ENCODE data around the gene APOE. TPM values are rescaled to one million over a fixed set of nuclear protein-coding genes. Genes with fewer than 3 reads are reported as not detected.

Gene APOE
- total and polyA plus RNA-seq, 9 of the 15 experiments (the other 6 are each of a cell fraction or from before 2014, with no cell fraction given): 0.14 to 180 (median 58.1) TPM; not detected in 1

DNA sequence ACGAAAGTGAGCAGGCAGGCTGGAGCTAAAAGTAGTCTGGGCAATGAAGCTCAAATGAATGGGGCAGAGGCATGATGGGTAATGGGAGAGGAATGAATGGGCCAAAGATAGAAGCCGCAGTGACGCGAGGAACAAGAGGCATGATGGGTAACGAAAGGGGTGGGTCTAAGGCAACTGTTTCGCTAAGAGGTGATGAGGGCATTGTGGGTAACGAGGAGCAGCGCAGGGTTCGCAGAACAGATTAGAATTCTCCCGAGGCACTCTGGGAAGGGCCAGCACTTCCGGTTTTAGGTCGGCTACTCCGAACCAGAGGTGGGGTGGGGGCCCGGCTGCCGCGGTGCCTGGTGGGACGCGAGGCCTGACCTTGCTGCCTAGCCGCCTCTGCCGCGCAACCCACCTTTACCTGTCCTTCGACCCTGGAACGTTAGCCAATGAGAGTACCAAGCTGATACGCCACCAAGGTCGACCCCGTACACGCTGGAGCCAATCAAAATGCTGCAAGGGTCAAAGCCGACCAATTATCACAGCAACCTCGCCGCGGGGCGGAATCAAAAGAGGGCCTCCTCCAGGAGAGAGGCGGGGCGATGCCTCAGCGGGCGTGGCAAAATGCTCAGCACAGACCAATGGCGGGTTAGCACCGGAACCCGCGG is 15.1 kb upstream of the APOE start (continued):
- TF ChIP-seq ZNF655 (CRISPR knock-in tag; IDR thresholded peaks at IDR 0.05): no peak
- TF ChIP-seq, protein P1, sequence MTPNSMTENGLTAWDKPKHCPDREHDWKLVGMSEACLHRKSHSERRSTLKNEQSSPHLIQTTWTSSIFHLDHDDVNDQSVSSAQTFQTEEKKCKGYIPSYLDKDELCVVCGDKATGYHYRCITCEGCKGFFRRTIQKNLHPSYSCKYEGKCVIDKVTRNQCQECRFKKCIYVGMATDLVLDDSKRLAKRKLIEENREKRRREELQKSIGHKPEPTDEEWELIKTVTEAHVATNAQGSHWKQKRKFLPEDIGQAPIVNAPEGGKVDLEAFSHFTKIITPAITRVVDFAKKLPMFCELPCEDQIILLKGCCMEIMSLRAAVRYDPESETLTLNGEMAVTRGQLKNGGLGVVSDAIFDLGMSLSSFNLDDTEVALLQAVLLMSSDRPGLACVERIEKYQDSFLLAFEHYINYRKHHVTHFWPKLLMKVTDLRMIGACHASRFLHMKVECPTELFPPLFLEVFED (CRISPR knock-in tag; conservative IDR thresholded peaks at IDR 0.05): peak; percentile 90
- TF ChIP-seq POLR3G (IDR thresholded peaks at IDR 0.05; ENCODE audit: extremely low read depth, insufficient read length, insufficient replicate concordance): no peak
- no peak for TF ChIP-seq SMAD3 (CRISPR knock-in tag; conservative IDR thresholded peaks at IDR 0.05)
- no peak for TF ChIP-seq ZNF407 (IDR thresholded peaks at IDR 0.05; ENCODE audit: low read depth)
- TF ChIP-seq IFI16 (CRISPR knock-in tag; IDR thresholded peaks at IDR 0.05): no peak
- TF ChIP-seq HDAC1 (IDR thresholded peaks at IDR 0.05): peak in 1 of 2 experiments; percentile 100; a peak in 2 of 4 replicates
- TF ChIP-seq, protein P2, sequence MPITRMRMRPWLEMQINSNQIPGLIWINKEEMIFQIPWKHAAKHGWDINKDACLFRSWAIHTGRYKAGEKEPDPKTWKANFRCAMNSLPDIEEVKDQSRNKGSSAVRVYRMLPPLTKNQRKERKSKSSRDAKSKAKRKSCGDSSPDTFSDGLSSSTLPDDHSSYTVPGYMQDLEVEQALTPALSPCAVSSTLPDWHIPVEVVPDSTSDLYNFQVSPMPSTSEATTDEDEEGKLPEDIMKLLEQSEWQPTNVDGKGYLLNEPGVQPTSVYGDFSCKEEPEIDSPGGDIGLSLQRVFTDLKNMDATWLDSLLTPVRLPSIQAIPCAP (CRISPR knock-in tag; IDR thresholded peaks at IDR 0.05; ENCODE audit: borderline replicate concordance): no peak
- TF ChIP-seq ZNF639 (CRISPR knock-in tag; conservative IDR thresholded peaks at IDR 0.05 in 1 of 2, IDR thresholded peaks at IDR 0.05 in 1 of 2): peak in 1 of 2 experiments; percentile 93; a peak in 2 of 4 replicates
- TF ChIP-seq SNIP1 (IDR thresholded peaks at IDR 0.05; ENCODE audit: low read depth): no peak
